ENCODE results near the gene PRKCSH.

GRCh38 chr19:11408591-11408990 is 26.8 kb upstream of the PRKCSH start:
- no peak for TF ChIP-seq CTCF (IDR thresholded peaks at IDR 0.05)
- no peak for TF ChIP-seq POLR2AphosphoS5 (IDR thresholded peaks at IDR 0.05; ENCODE audit: low read depth, low read length)
- TF ChIP-seq REST (IDR thresholded peaks at IDR 0.05; ENCODE audit: insufficient read depth in 1 of 2, low read depth in 2 of 2, low read length in 1 of 2): no peak

All from Panc1 (cell line).